ENCODE results near the gene GPR179.

GPR179 gene

DNA sequence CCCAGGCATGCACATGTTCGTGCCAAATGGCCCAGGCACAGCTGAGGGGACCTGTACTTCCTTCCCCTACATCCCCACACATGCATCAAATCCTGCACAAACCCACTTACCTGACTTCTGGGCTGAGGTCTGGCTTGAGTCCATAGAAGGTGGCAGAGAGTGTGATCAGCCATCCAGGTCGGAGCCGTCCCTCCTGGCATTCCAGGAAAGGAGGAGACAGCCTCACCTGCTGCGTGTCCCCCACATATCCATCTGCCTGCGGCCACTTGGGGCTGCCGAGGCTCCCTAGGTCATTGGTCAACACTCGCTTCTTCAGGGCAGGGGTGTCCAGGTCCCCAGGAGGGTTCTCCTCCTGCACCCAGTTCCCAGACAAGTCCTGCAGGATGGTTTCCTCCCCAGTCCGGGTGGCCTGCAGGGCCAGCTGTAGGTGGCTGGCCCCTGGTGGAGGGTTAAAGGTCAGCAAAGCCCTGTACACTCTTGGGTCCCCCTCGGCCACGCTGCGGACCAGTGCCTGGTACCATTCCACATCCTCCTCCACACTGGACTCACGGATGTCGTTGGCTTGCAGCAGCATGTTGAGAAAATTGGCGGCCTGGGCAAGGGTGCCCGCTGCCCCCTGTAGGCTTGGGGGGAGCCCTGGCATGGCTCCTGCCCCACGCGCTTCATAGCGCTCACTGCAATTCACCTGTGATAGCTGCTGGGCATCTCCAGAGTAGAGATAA is 709 bp downstream of the GPR179 start:
- DNase-seq, result no peak

DNA sequence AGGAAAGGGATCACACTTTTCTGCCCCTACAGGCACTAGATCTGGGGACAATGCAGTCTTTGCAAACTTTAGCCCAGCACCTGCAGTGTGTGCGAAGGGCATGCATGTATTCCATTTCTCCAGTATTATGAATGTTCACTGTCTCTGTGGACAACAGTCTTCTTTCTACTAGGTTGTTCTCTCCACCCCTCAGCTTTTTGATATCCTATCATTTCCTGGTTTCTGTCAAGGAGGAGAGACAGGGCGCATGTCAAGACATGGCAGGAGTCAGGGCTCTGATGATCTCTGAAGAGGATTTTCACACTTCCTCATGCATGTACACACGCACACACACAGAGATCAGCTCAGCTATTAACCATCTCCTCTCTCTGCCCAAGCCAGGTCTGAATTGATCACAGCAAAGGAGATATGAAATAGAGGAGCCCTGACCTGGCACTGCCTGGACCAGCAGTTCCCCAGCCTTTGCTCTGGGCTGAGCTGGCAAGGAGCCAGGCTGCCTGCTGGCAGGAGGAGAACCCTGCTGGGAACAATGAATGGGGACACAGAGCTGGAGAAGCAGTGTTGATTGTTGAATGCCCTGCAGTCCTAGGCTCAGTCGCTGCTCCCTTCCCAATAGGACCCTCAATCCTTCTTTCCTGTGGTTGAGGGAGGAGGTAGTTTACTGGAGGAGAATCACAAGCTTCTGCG is 2.6 kb downstream of the GPR179 start:
- DNase-seq, result peak; percentile 91

- DNase-seq, result no peak
Measured at GRCh38 chr17:38339891-38340290, 3.9 kb downstream of the GPR179 start.

GRCh38 chr17:38338535-38338934 is 5.2 kb downstream of the GPR179 start:
- no peak for DNase-seq

GRCh38 chr17:38338053-38338452 is 5.7 kb downstream of the GPR179 start:
- DNase-seq, result peak; percentile 44

DNA sequence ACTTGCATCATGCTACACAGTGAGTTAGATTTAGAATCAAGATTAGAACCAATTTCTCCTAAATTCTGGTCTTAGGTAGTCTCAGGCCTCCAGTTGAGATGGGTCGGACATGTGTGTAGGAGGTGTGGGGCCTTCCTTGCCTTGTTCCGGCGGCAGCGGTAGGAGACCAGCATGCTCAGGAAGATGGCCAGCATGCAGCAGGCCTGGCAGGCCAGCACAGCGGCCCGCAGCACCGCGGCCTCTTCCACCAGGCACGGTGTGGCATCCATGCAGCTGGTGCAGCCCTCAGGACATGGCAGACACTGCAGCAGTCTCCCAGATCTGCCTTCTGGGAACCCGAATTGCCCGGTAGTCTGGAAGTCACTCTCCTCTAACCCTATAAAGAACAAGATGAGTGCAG is 6.9 kb downstream of the GPR179 start:
- DNase-seq, result no peak

DNA sequence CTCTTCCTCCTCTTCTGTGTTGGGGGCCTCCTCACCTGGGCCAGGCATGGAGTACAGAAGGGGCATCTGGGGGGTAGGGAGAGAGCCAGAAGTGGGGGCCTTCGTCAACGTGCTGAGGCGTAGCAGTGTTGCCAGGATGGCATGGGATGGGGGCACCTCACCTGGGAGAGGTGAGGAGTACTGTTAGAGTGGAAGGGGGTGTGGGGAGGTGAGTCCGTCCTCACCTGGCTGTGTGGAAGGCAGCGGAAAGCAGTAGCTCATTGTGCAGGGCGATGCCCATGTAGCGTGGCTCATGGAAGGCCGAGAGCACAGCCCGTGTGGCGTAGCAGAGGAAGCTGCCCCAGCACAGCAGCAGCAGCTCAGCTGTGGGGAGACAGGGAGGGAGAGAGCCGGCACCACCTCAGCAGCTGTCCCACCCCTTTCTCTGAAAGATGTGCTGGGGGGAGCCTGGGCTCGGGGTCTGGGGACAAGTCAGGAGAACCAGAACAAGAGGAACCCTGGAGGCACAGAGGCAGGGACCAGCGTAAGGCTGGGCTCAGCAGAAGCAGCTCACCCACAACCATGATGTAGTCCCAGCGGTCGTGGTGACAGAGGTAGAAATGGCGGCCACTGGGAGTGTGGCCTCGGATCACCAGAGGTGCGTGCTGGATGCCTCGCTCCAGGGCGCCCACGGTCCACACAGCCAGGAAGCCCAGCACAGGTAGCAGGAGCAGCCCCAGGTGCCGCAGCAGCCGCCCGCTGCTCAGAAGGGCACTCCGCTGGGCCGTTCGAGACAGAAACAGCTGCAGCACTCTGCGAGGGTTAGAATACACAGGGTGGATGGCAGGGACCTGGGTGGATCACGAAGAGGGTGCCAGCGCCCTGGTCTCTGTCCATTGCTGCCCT is 9.0 kb downstream of the GPR179 start:
- no peak for DNase-seq

- peak; percentile 37 for DNase-seq
Measured at GRCh38 chr17:38333635-38334295, 10.0 kb downstream of the GPR179 start.

GRCh38 chr17:38332735-38333134 is 11.0 kb downstream of the GPR179 start:
- no peak for DNase-seq

GRCh38 chr17:38330941-38331411 is 12.8 kb downstream of the GPR179 start:
- no peak for DNase-seq

DNA sequence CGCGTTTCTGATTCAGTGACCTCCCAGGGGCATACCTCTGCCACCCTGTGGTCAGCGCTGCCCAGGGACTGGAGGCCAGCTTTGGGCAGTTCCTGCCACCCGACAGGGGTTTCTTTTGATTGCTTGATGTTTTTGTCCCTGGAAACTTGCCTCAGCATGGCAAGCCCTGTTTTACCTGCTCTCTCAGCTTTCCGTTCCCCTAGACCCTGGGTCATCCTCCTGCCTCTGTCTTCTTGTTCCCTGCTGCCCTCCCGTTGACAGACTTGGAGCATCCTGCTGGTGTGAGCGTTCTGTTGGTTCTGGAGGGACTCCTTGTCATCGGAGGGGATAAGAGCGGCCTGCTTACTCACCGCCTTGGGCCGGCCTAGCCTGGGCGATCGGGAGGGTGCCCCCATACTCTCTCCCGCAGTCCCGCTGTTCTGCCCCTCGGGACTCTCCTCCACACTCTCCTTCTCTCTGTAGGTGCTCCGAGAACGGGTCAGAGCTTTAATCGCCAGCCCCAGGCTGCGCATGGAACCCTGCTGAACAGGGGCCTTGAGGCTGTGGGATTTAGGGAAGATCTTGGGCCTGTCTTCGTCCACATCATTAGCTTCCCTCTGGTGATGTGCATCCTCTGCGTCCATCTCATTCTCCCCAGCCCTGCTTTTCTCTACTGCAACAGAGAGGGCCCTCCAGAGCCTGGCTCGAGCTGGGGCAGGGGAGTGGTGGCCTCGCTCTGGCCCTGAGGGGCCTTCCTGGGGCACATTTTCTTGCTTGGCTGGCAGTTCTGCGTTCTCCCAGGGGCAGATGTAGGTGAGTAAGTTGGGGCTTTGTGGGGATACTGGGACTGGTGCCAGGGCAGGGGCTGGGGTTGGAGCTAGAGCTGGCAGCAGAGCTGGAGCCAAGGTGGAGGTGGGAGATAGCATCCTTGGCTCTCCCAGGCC is 13.7 kb downstream of the GPR179 start:
- no peak for DNase-seq

- no peak for DNase-seq
Measured at GRCh38 chr17:38329284-38329683, 14.5 kb downstream of the GPR179 start.

GRCh38 chr17:38328620-38329019 is 15.1 kb downstream of the GPR179 start:
- DNase-seq, result no peak

GRCh38 chr17:38327936-38328335 is 15.8 kb downstream of the GPR179 start:
- no peak for DNase-seq

GRCh38 chr17:38326996-38327792 is 16.6 kb downstream of the GPR179 start:
- DNase-seq, result no peak

- no peak for DNase-seq
Measured at GRCh38 chr17:38325221-38325851, 18.4 kb downstream of the GPR179 start.

DNA sequence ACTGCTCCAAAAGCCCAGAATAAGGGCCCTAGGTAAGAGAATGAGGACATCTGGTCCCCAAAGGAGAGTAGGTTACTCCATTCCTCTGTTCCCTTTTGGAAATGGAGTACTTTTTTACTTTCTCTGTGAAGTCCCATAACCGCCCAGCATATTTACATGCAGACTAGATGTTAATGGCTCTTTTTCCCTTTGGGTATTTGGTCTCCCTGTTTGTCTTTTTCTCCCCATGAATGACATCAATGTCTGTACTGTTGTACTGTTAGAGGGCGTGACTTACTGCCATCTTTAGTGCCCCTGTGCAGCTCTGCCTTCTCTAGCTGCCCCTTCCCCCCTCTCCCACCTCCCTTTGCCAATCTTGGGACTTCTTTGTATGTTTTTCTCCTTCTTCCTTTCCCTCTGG is 19.0 kb downstream of the GPR179 start:
- no peak for DNase-seq

DNA sequence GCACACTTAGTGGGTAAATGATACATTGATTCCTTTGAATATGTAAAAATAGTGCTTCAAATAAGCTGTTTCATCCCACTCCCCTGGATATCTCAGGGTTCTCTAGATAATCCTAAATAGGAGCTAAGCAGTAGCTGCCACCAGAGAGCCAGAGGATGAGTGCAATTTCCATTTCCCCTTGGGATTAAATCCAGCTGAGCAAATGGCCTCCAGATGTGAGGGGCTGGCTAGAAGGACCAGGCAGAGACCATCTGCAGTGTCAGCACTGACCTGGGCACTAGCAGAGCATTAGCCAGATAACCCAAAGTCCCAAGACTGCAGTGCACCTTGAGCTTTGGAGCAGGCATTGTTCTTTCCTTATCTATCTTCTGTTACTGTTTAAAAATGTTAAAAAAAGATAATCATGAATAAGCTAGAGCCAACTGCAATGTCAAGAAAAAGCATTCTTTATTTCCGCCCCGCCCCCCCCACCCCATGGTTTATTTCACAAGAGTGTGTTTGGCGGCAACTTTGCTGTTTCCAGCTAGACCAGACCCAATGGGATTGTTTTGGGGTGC is 19.5 kb downstream of the GPR179 start:
- DNase-seq, result no peak

- no peak for DNase-seq
Measured at GRCh38 chr17:38322897-38323296, 20.9 kb downstream of the GPR179 start.

DNA sequence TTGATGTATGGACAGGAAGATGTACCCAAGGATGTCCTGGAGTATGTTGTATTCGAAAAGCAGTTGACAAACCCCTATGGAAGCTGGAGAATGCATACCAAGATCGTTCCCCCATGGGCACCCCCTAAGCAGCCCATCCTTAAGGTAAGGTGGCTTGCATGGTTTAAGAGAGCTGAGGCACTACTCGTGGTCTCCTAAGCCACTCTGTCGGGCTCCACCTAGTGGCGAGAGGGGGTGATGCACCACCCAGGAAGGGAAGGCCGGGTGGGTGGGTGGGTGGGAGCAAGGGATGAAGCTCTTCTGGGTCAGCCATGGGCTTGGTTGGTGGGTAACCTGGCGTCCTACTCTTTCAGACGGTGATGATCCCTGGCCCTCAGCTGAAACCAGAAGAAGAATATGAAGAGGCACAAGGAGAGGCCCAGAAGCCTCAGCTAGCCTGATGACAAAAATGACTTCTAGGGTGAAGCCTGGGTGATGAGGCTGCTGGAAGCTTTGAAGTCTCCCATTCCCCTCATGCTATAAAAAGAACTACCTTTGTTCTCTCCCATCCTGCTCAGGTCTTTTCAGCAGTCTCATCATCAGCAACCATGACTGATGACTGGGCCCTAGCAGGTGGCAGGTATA is 21.5 kb downstream of the GPR179 start:
- DNase-seq, result peak; percentile 45
